Bone marrow (tissue), 2 donors: ENCODE data around the gene TSHB.

Experiments used
- DNase-seq, 2 donors: peaks; one replicate each; lab custom pipeline; 2025; lab: John Stamatoyannopoulos, UW

The TSHB gene

DNA sequence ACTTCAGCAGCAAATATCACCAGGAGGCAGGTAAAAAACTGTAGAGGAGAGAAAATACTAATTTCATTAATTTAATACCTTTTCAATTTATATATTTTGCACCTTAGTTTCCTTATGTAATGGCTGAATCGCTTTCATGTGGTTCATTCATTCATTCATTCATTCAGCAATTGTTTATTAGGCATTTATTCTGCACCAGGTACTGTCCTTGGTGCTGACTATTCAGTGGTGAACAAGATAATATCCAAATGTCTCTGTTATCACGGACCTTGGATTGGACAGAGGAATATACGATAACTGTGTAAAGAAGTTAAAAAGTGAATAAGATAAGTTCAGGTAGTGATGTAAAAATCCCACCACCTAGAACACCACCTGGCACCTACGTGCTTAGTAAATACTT, 30.9 kb downstream of the TSHB start:
- no peak for DNase-seq

DNA sequence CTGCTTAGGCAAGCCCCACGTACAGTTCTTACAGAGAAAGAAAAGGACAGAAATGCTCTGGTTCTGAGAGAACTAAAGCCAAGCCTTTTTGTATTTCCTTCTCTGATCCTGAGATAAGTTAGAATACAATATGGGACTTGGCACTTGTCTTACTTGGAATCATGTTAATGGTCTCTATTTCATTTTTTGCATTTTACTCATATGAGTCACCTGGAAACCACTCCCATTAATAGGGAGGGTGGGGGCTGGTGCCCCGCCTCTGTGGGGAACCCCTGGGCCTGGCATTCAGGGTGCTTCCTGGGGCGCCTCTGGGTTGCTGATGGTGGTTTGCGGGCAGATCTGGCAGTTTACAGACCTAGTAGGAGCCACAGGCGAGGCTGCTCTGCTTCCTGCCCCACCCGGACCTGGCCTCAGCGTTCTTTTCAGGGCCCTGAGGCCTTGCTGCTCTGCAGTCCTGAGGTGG, 32.9 kb downstream of the TSHB start:
- peak in 1 of 2 donors; percentile 17 for DNase-seq

DNA sequence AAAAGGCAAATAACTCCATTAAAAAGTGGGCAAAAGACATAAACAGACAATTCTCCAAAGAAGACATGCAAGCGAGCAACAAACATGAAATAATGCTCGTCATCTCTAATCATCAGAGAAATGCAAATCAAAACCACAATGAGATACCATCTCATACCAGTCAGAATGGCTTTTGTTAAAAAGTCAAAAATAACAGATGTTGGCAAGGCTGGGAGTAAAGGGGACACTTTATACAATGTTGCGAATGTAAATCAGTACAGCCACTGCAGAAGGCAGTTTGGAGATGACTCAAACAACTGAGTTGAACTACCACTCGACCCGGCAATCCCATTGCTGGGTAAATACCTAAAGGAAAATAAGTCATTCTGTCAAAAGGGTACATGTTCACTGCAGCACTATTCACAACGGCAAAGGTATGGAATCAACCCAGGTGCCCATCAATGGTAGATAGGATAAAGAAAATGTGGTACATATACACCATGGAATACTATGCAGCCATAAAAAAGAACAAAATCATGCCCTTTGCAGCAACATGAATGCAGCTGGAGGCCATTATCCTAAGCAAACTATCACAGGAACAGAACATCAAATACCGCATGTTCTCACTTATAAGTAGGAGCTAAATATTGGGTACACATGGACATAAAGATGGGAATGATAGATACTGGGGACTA, 33.7 kb downstream of the TSHB start:
- no peak for DNase-seq

DNA sequence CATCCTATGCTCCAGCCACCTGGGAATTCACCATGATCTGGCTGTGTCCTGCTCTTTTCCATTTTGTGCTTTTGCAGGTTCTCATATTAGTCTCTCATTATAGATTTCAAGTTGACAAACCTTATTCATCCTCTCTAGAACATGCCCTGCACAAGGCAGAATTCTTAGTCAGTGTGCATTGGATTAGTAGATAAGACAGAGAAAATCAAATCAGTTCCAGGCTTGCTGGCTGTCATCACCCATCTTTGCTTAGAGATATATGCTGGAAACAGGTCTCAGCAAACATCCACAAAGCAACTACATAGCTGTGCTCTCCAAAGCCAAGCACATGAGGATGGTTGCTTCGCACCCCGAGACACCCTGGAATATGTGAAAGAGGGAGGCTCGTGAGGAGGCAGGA, 34.8 kb downstream of the TSHB start:
- DNase-seq: no peak

DNA sequence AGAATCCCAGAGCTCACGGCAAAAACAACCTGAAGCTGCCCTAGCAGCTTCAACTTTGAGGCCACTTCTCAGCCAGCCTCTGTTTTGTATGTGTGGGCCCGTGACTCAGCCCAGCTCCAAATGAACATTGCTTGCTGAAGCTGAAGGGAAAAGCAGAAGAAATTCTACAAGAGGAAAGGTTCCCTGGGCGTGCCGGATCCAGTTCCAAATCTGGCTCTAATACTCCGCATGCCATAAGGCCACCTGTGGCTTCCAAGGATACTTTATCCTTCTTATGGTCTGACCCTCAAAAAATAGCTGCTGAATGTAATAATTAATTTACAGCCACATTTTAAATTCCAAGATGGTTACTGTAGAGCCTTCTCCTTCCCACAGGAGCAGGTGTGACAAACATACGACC, 35.4 kb downstream of the TSHB start:
- DNase-seq: no peak

DNA sequence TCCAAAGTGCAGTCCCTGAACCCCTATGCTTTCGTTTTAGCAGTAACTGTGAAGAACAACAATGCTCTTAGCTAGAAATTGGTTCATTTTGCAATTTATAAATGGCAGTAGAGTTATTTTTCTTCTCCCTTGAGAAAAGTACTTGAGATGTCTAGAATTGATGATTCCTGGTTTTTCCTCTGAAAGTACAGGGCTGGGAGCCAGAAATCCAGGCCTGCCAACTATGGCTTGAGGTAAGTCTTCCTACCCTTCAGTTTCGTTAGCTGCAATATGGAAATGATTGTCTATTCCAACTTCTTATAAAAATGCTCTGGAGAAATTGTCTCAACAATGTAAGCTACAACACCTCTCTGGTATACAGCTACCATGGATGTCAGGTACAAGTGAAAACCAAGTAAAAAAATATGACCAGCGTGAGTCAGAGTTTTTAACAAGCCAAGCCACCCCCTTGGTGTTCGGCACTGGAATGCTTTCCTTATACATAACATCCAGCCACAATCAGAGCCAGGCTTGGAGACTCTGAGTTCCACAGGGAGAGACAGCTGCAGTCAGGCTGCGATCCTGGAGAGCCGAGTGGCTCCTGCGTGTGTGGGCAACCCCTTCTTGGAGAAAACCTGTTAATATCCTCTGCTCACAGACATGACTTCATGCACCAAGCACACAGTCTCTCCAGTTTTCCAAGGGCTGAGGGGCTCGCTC, 37.7 kb downstream of the TSHB start:
- DNase-seq: no peak

DNA sequence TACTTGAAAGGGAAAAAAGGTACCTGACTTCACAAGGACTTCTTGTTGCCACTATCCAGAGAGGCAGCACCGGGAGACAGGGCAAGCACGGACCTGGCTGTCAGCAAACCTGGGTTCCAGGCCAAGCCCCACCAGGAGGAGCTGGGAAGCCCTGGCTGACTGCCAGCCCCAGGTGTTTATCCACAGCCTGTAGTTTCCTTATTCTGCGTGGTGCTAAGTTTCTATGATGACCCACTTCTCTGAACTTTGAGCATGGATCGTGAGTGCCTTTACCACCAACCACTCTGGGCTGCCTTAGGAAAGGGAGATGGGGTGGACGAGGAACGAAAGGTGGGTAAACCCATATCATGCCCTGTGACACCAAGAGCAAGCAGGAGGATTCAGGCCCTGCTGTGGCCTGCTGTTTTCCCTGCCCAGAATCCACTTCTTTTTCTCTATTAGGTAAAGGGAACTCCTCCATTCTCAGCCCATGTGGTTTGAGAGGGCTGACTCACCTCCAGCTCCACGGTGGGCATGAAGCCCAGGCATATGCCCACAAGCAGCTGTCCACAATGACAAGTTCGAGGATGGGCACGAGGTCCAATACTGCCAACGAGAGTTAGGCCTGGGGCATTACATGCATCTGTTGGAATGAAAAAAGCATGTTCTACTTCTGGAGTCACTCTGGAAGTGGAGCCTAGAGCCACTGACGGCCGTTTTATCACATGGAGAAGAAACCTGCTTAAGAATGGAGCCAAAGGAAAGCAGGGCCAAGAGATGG, 39.4 kb downstream of the TSHB start:
- DNase-seq: no peak

DNA sequence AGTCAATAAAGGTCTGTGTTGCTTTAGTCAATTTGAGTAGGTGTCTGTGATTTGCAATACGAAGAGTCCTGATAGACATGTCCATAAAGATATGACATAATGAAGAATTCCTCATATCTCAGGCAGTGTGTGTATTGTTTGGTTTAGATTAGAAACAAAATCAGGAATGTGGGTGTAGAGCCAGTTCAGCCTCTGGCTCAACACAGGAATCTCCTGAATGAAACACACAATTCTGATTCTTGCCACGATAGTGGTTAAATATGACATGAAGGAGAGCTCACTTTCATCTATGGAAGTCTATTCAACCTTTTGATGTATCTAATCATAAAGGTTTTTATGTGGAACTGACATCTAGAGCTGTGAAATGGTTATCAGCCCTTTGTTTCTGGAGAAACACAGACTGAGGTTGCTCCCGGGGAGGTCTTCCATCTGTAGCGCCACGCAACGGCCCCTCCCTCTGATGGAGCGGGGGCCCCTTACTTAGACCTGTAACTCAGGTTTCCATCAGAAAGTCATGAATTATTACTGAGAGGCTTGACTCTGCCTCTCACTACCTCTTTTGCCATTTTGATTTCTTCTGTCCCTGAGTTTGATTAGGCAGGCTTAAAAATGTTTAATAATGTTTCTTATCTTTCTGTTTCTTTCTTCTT, 40.2 kb downstream of the TSHB start:
- no peak for DNase-seq

DNA sequence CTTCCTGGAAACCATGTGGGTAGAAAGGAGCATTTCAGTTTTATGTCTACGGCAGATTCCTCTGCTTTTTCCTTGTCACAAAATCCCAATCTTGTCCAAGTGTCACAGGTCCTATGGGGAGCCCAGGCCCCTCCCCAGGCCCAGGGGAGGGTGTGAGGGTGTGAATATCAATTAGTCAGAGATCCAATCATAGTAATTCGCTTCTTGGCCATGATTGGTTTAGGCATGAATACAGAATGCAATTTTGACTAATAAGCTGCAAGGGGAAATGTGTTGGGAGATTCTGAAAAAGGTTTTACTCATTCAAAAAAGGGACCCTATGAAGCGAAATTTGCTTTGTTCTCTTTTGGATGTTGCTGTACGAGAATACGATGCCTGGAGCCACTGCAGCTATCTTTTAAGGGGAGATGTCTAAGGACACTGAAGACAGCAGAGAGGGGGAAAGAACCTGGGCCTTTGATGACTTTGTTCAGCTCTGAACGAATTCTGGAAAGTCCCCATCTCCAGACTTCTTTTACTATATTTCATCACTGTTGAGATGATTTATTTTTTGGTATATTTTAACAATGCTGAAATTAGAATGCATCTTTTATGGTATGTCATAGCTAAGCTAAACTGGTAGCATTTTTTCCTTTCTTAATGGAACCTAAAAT, 41.5 kb downstream of the TSHB start:
- DNase-seq: no peak

DNA sequence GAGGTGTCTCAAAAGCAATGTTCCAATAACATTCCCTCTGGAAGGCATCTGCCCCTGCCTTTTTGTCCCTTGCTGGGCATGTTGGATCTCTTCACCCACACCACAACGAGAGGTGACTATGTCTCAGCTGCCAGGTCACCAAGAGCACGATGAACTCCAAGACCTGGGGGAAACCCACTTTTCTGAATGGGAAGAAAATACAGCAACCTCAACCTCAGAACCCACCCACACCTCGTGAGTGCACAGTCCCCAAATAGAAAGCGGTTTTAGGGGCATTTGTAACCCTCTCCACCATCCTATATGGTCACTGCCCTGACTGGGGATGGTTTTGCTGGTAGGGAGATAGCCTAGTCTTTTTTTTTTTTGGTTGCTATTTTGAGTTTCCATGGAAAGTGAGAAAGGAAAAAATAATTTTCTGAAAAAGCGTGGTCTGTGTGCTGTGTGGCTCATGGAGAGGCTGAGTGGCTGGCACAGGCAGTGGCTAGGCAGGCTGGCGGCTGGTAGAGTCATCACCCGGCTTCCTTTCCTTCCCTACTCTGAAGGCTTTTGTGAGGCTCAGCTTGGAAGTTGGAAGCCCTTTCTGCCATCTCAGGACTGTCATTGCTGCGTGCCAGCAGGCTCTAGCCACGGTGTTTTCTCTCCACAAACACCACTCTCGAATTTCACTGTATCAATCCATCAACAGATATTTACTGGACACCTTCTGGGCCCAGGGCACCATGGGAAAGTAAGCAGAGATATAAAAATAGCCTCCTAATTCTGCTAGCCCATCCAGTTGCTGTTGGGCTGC, 43.9 kb downstream of the TSHB start:
- DNase-seq: no peak

DNA sequence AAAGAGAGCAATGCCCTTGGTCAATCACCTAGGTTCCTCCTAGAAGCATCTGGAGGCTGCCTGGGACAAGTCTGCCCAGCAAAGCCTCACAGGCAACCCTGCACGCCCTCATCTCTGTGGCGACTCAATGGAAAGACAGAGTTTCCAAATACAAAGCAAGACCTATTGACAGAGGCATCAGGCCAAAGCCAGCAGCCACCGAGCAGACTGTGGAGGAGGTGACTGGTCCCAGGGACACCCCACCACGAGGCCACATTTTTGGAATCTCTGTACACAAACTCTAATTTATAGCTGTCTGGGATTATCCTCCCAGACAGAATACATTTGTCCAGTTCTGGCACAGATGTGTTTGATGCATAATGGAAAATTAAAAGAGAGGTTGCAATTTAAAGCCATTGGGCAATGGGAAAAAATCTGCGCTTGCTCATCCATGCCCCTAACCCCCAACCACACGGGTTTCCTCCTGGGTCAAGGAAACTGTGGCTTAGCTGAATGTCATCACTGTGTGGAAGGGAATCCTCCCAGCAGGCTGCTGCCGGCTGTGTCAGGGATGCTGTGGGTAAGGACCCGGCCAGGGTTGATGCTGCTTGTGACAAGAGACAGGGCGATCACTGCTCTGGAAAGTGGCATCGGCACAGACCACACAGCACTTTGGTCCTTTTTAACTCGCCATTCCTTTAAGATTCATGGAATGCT, 45.4 kb downstream of the TSHB start:
- no peak for DNase-seq

DNA sequence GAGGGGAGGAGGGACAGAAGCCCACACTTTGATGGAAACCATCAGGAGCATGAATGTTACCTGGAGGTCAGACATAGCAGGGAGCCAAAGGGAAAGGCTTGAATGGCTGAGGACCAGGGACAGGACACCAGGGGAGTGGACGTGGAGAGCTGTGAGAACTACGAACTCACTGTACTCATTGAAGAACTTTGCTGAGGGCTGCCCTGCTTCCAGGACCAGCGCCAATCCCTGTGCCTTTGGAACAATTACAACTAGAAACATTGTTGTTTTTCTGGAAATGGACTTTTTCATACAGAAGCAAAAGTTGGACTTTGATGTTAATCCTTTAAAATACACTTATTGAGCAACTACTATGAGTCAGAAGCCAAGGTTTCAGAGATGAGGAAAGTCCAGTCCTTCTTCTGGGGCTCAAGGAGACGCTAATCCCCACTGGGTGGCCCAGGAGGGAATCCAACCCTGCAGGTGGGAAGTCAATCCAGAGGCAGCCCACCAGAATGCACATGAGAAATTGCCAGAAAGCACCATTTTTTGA, 46.8 kb downstream of the TSHB start:
- DNase-seq: no peak

DNA sequence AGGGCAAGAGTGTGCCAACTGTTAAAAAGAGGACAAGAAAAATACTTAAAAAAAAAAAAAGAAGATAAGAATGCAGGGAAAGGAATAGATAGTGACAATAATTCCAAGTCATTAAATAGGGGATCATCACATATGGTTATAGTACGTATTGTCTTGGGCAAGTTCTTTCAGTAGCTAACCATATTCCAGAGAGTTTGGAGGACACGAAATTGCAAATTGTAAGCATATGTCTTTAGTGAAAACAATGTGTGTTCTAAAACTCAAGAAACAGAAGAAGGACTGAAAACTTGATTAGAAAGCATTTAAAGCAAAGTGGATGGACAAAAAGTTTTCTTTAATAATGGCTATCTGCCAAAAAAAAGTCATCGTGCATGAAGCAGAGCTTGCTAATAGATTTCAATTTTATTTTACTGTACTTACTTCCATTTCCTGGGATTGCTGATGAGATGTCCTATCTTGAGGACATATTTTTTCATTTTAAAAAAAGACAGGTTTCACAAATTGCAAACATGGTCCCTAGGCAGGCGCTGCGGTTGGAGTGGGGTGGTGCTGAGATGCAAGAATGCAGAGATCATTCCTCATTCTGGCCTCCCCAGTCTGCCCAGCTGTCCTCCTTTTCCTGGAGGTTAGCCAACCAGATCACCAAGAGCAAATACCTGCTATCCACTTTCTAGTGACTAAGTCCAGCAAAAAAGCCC, 47.8 kb downstream of the TSHB start:
- DNase-seq: no peak

DNA sequence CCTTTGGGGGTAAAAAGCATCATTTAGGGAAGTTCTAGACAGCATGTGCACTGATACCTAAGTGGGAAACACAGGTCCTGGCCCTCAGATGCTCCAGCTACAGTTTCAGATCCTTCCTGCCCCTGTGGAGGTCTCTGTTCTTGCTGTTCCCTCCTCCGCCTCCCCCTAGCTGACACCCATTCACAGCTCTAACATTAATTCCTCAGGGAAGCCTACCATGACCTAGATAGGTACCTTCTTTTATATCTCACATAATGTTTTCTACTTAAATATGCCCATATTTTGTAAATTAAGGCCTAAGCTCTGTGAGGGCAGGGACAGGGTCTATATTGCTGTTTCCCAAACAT, 48.3 kb downstream of the TSHB start:
- no peak for DNase-seq

DNA sequence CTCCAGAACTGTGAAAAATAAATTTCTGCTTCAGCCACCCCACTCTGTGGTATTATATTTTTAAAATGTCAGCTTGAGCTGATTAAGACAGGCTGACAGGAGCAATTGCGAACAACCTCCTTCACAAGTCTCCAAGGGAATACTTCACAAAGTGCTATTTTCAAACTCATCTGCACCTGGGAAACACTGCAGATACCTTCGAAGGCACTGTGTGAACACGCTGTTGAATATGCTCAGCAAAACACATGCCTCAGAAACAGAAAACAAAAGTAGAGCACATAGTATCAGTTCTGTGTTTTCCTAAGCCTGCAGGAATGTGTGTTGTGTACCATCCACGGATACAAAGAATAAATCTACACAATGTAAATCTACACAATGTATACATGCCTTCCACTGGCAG, 49.1 kb downstream of the TSHB start:
- no peak for DNase-seq

DNA sequence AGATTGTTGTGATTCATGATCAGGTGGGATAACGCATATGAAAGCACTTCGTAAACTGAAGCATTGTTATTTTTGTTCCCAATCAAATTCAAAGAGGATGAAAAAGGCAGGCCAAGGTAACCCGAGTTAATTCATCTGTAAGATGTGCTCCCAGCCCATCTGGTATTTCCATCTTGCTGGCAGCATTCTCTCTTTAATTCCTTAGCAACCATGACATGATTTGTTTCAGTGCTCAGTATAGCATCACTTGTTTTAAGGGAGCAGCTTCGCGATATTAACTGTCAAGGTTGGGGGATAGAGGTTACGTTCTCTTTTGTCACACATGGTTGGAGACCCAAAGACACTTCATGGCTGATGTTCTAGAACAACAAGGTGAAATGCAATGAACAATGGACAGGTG, 53.3 kb downstream of the TSHB start:
- DNase-seq: no peak
